Measurements from ENCODE around the gene KRT36.

KRT36 gene

DNA sequence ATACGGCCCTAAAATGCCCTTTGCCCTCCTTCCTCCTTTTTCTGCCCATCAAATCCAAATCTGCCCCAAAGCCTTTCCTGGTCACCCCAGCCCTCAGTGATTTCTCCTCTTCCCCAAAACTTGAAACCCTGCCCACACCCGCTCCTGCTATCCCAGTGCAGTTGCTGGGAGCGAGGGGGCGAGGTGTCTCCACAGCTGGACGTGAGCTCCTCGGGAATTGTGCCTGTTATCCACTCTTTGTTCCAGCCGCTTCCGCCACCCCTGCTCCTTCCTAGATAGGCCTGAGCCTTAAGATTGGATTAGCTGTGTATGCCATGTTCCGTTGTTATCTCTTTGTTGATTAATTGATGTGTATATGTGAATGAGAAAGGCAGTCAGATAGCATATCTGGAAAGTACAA lies 6.2 kb downstream of the KRT36 start:
- no peak for TF ChIP-seq CTCF (IDR thresholded peaks at IDR 0.05; ENCODE audit: borderline replicate concordance, insufficient read depth, low read depth, low read length)
- H3K4me3 ChIP-seq (ENCODE audit: low read depth, low read length) = no peak overlapping the region

DNA sequence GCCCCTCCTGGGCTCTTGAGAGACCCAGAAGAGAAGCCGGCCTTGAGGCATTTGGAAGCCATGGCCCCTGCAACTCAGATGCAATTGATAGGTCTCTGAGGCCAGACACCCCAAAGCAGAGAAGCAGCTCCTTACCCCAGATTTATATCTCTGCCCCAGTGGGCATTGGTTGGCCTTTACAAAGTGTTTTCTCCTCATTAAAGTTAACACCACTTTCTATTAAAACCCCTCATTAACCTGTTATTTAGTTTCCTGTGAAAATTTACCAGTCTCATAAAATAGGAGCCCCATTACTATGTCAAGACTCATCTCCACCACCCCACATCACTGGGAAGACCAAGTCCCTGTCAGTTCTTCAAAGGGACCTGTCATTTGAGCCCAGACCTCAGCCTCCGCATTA lies 8.7 kb downstream of the KRT36 start, which contains the start of gene KRT35:
Gene KRT35, minus strand, starts transcription at position 116 of the 400 bp plus-strand sequence. Its CDS starts 54 bp downstream, at position 62.
- no peak for TF ChIP-seq CTCF (IDR thresholded peaks at IDR 0.05; ENCODE audit: borderline replicate concordance, insufficient read depth, low read depth, low read length)
- no peak within 1 kb of the TSS for H3K4me3 ChIP-seq (ENCODE audit: low read depth, low read length)

- no peak overlapping the region for H3K4me3 ChIP-seq (ENCODE audit: low read depth, low read length)
These were observed 9.1 kb downstream of the KRT36 start for GRCh38 chr17:41480581-41480980.

DNA sequence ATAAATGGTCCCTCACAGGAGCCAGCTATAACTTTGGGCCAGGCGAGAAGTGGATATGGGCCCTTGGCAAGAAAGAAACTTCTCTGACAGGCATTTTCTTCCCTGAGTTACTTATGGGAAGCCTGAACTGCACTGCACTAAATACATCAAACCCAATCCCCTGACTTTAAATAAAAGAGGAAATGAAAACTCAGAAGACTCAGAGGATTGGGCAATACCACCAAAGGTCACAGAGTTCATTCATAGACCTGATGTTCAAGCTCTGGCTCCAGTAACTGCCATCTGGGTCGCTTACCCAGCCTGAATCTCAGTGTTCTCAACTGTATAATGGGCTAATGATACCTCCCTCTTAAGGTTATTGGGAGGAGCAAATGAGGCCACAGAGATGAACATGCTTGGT lies 9.6 kb downstream of the KRT36 start:
- no peak overlapping the region for H3K4me3 ChIP-seq (ENCODE audit: low read depth, low read length)
- TF ChIP-seq CTCF (IDR thresholded peaks at IDR 0.05; ENCODE audit: borderline replicate concordance, insufficient read depth, low read depth, low read length) = no peak

More at GRCh38 chr17:41480581-41480980, 9.1 kb downstream of the KRT36 start:
- TF ChIP-seq CTCF (IDR thresholded peaks at IDR 0.05; ENCODE audit: borderline replicate concordance, insufficient read depth, low read depth, low read length) = no peak

GRCh38 chr17:41478237-41478636 lies 11.5 kb downstream of the KRT36 start:
- no peak overlapping the region for H3K4me3 ChIP-seq (ENCODE audit: low read depth, low read length)
- TF ChIP-seq CTCF (IDR thresholded peaks at IDR 0.05; ENCODE audit: borderline replicate concordance, insufficient read depth, low read depth, low read length) = no peak

- TF ChIP-seq CTCF (IDR thresholded peaks at IDR 0.05; ENCODE audit: borderline replicate concordance, insufficient read depth, low read depth, low read length) = no peak
- H3K4me3 ChIP-seq (ENCODE audit: low read depth, low read length) = no peak overlapping the region
These were observed 12.6 kb downstream of the KRT36 start for GRCh38 chr17:41476866-41477815.

DNA sequence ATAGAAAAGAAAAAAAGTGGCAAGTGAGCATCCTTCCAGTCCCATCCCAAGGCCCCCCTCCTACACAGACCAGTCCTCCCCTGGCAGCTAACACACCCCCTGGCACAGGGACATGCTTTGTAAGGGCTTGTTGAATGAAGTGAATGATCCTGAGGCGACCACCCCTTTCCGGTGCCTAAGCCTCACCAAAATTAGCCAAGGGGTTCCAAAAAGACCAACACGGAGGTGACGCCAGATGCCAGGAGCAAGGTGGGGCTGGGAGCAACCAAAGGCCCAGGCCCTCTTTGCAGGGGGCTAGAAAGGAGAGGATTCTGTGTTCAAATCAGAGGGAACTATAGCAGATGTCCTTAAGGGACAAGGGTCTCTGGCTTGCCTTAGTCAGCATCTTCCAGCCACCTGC lies 14.3 kb downstream of the KRT36 start:
- no peak overlapping the region for H3K4me3 ChIP-seq (ENCODE audit: low read depth, low read length)
- no peak for TF ChIP-seq CTCF (IDR thresholded peaks at IDR 0.05; ENCODE audit: borderline replicate concordance, insufficient read depth, low read depth, low read length)
